ENCODE data around the gene KRT31. TPM values are rescaled to one million over a fixed set of nuclear protein-coding genes. Genes with fewer than 3 reads are reported as not detected.
"Not testable (repeated sequence)": the region's sequence is repeated elsewhere in the genome, so short reads cannot be mapped to it uniquely, and the experiment has no call there.

Gene KRT31
- polyA plus RNA-seq (ENCODE audit: insufficient read length in 4 of 4): not detected

DNA sequence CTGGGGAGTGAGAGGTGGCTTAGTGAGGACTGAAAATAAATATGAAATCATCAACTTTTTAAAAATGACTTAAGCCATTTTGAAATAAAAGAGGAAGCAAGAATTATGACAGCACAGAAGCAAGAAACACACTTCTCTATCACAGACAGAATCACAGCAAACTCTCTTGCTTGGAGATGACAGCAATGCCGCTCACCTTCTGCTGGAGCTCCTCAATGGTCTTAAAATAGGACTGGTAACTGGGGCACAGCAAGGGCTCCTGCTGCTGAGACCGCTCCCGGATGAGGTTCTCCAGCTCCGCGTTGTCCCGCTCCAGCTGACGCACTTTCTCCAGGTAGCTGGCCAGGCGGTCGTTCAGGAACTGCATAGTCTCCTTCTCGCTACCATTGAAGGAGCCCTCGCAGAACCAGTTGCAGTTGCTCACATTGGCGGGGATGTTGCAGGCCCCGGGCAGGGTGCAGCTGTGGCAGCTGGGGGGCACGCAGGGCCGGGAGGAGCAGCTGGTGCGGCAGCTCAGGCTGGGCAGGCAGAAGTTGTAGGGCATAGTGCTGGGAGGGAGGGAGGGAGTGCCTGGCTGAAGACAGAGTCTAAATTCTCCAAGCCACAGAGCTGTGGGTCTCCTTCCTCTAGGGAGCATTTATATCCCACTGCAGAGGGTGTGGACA, at the start of gene KRT31:
TSS of gene KRT31 (minus strand) at position 613 of the 665 bp plus-strand sequence. CDS start at position 544, 69 bp downstream.
- DNase-seq (ENCODE audit: low read depth in 4 of 4, low spot score in 2 of 4): no peak

DNA sequence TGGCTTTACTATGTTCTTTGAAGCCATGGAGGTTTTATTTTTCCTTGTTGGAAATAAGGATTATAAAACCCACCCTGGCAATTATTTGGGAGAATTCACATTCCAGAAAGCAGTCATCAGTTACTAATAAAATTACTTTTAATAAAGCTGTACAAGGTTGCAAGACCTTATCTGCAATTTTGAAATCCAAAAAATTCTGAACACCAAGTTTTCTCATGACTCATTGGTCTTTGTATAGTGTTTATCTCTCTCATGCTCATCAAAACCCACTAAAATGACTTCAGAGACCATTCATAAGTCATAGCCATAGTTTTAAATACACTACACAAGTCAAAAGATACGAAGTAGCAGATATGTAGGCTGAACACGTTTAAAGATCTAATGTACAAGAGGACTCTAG, 49.4 kb upstream of the KRT31 start:
- DNase-seq (ENCODE audit: low read depth in 4 of 4, low spot score in 2 of 4): no peak

DNA sequence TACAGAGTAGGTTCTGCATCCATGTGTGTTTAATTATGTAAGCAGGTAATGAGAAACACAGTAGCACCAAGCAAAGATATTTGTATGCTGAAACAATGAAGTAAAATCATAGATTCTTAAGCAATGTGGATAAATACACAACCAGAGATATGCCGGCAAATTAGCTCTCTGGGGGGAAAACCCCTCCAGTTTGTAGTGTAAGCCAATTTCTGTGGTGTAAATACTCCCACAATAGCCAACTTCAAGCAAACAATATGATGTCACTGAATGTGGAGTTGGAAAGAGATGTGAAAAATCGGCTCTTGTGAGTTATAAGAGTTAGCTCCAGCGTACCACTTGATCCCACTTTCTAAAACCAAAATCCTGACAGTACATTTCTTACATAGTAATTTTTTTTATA, 47.2 kb upstream of the KRT31 start:
- DNase-seq (ENCODE audit: low read depth in 4 of 4, low spot score in 2 of 4): no peak

DNA sequence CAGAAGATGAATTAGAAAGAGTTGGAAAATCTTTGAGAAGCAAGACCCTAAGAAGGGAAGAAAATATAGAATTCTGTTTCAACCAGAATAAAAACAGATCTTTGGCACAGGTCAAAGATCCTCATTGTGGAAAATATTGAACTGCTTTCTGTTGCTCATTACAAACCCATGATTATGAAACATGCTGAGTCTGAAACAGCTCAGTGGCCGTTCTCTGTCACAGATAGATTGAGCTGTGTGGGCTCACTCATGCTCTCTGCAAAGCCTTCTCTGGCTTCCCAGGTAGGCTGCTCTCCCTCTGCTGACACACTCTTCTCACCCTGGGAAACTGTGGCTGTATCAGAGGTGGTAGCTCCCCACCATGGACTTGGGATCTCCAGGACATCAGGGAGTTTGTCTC, 46.8 kb upstream of the KRT31 start:
- DNase-seq (ENCODE audit: low read depth in 4 of 4, low spot score in 2 of 4): no peak

DNA sequence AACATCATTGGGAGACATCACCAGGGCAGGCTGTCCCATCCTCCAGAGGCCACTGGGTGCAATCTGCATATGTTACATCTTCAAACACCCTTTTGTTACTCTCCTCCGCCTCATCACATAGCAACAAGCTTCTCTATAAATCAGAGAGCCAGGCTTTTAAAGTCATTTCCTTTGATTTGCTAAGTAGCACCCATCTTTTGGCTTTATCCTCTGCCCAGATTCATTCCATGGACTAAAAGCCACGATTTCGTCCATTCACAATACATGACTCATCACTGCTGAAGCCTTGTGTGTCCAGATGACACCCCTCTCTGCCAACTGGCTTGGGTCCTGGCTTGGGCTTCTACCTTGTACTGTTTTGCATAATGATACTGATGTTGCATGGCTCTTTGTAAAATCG, 45.3 kb upstream of the KRT31 start:
- no peak for DNase-seq (ENCODE audit: low read depth in 4 of 4, low spot score in 2 of 4)

DNA sequence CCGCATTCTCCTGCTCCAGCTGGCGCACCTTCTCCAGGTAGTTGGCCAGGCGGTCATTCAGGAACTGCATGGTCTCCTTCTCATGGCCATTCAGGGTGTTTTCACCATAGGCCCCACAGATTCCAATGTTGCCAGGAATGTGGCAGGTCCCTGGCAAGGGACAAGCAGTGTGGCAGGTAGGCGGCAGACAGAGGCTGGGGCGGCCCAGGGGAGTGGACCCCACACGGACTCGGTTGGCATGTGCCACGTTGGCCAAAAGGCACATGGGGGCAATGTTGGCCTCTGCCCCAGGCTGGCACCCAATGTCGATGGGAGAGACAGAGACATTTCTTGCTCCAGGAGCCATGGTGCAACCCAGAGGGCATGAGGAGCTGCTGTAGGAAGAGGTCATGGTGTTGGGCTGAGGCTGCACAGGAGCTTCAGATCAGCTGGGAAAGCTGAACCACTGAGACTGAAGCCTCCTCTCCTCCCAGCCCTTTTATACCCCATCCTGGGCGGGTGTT, 43.2 kb upstream of the KRT31 start, which contains the start of gene KRT38:
TSS of gene KRT38 (minus strand) at position 453 of the 503 bp plus-strand sequence. CDS start at position 391, 62 bp downstream.
- no peak for DNase-seq (ENCODE audit: low read depth in 4 of 4, low spot score in 2 of 4)

DNA sequence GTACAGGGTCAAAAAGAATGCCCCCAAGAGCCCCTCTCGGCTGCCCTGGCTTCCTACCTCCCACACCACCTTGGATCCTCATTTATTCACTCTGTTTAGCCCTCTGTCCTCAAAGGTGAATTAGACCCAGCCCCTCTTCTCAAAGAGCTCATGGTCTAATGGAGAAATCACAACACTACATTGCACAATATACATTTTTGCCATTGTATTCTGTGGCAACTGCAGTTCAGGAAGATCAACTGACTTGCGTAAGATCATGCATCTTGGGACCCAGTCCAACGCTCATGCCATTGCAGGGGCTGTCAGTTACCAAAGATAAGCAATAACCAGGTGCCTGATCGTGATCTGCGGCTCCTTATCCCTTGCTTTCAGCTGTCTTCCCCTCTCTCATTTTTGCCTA, 42.0 kb upstream of the KRT31 start:
- no peak for DNase-seq (ENCODE audit: low read depth in 4 of 4, low spot score in 2 of 4)

DNA sequence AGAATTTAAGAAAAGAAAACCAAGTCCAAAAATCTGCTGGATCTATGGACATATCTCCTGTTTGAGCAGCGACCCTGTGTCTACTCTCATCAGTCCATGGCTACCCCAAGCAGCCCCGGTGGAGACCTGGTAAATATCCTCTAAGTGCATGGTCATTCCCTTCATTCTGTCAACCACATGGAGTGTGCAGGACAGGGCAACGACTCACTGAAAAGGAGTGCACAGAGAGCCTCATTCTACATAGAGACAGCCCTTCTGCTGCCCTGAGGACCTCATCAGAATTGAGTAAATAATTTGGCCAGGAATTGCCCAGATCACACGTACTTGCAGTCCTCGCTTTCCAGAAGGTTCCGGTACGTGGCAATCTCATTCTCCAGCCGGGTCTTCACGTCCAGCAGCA, 40.4 kb upstream of the KRT31 start:
- no peak for DNase-seq (ENCODE audit: low read depth in 4 of 4, low spot score in 2 of 4)

DNA sequence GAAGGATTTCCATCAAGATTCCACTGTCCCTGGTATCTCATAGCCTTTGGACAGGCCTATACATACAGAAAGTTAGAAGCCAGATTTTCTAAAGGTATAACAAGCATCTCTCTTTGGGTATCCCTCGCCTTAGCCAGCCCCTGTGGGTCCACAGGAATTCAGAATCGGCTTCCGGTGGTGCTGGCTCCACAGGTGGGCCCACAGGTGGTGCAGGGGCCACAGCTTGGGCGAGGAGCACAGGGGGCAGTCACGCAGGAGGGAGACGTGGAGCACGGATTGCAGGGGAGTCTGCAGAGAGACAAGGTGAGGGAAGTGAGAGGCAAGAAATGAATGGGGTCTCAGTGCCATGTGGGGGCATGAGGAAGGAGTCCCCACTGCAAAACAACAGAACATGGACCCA, 39.8 kb upstream of the KRT31 start:
- DNase-seq (ENCODE audit: low read depth in 4 of 4, low spot score in 2 of 4): no peak

DNA sequence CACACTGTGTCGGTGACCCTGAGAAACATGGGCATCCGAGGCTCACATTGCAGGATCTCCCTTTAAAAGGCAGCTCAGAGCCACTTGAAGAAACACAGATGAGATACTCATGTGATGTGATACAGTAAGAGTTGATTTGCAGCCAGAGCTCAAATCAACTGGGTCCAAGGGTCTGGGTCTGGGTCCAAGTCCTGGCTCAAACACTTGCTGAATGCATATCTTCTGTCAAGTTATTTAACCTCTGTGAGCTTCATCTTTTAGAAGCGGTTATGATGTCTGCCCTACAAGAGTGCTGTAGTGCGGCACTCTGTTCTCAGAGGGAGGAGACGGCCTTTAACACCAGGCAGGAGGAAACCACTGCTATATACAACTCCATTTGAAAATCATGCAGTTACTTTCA, 37.0 kb upstream of the KRT31 start:
- peak in 1 of 4 donors; percentile 5 for DNase-seq (ENCODE audit: low read depth in 4 of 4, low spot score in 2 of 4)

DNA sequence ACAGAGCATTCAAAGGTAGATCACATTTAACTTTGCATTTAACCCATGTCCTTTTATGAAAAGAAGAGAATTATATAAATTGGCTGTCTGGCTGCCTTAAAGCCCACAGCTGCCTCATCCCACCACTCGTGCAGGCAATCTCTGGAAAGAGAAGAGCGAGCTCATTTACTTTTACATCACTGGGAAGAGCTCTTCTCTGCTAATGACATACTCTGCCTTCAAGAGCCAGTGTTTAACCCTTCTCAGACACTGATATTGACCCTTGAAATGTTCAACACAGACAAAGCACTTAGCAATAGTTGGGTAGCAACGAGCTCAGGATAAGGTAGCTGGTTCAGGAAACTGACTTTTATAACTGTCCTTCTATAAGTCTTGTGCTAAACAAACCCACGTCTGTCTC, 36.6 kb upstream of the KRT31 start:
- no peak for DNase-seq (ENCODE audit: low read depth in 4 of 4, low spot score in 2 of 4)

DNA sequence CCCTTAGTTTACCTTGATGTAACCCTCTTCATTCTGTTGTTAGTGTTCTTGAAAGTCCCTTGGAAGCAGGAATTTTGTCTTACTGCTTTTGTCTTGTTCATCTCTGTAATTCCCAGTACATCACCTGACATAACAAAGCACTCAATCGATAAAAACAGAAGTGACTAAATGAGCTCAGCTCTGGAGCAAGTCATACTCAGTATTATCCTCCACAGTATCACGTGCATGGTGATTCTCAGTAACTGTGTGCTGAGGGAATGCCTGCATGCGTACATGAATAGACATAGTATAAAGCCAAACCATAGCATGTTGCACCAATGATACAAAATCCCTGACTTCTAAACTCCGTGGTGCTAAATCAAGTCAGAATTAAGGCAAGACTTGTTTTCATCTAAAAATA, 36.2 kb upstream of the KRT31 start:
- DNase-seq (ENCODE audit: low read depth in 4 of 4, low spot score in 2 of 4): no peak

DNA sequence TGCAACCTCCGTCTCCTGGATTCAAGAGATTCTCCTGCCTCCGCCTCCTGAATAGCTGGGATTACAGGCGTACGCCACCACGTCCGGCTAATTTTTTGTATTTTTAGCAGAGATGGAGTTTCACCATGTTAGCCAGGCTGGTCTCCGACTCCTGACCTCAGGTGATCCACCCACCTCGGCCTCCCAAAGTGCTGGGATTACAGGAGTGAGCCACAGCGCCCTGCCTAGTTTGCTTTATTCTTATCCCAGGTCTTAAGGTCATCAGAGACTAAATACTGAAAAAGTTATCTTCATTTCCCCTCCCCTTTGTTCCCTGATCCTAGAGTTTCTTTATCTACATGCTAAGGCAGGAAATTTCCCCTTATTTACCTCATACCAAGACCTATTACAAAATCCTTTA, 33.0 kb upstream of the KRT31 start:
- DNase-seq (ENCODE audit: low read depth in 4 of 4, low spot score in 2 of 4): not testable (repeated sequence)

DNA sequence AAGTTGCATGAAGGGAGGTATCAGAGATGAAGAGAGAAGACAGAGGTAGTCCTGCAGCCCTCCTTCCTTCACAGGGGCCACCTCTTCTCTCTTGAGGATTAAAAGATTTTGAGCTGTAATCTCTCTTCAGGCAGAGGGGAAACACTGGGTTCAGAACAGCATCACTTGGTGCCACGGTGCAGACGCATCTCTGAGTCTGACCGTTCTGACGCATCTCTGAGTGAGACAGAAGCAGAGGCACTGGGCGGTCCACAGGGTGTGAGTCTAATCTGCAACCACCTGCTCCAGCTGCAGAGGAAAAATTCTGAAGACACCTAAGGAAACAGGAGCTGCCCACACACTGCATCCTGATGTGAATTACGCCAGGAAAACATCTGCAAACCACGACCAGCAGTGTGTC, 32.3 kb upstream of the KRT31 start:
- DNase-seq (ENCODE audit: low read depth in 4 of 4, low spot score in 2 of 4): no peak

DNA sequence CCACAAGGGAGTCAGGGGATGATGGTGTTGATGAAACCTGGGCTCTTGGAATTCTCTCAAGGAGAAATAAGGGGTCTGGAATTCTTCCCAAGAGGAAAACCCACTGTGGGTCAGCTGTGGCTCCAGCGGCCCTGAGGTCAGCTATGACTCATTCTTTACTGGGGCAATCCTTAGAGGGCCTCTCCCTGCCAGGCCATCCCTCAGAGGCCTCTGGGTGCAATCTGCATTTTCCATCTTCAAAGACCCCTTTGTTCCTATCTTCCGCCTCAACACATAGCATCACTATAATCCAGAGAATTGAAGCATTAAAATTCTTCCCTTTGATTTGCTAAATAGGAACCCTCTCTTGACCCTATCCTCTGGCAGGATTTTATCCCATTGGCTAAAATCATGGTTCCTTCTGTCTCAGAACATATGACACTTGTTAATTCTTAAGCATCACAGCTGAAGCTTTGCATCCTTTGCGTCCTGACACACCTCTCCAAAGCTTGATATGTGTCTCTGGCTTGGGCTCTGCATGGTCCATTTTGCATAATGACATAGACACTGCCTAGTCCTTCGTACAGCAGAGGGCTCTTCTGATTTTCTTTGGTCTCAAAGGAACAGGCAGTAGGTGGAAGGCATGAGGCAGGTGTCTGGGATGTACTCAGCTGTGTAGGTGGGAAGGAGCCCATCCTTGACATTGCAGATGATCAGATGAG, 31.3 kb upstream of the KRT31 start:
- no peak for DNase-seq (ENCODE audit: low read depth in 4 of 4, low spot score in 2 of 4)

DNA sequence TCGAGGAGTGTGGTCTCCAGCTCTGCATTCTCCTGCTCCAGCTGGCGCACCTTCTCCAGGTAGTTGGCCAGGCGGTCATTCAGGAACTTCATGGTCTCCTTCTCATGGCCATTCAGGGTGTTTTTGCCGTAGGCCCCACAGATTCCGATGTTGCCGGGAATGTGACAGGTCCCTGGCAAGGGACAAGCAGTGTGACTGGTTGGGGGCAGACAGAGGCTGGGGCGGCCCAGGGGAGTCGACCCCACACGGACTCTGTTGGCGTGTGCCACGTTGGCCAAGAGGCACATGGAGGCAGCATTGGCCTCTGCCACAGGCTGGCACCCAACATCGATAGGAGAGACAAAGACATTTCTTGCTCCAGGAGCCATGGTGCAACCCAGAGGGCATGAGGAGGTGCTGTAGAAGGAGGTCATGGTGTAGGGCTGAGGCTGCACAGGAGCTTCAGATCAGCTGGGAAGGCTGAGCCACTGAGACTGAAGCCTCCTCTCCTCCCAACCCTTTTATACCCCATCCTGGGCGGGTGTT, 26.8 kb upstream of the KRT31 start, which contains the start of gene KRT37:
TSS of gene KRT37 (minus strand) at position 475 of the 525 bp plus-strand sequence. CDS start at position 413, 62 bp downstream.
- DNase-seq (ENCODE audit: low read depth in 4 of 4, low spot score in 2 of 4): no peak

DNA sequence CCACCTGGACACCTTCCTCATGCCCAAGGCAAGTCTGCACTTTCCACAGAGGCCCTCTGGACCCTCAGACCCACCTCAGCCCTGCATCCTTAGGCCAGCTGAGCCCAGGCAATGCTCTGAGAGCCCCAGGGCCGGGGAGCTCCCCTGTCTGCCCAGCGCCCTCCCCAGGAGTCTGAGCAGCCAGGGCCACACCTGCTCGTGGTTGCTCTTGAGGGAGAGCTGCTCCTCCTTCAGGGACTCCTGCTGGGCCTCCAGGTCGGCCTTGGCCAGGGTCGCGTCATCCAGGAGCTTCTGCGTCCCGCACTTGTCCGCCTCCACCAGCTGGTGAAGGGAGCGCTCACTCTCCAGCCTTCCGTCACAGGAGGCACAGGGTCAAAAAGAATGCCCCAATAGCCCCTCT, 25.2 kb upstream of the KRT31 start:
- DNase-seq (ENCODE audit: low read depth in 4 of 4, low spot score in 2 of 4): not testable (repeated sequence)

DNA sequence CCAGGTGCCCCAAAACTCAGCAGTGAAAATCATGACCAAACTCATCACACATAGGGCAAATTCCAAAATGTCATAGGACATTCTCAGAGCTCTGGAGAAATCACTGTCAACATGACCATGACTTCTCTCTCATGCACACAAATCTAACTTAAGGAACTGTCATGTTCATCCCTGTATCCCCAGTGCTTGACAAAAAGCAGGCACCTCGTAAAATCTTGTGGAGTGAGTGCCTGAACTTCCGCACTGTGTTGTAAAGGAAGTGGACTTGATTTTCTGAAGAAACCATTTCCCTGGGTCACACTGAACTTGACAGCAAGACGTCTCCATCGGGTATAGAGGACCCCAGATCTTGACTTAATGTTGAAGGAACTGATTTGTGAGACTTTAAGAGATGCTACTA, 24.2 kb upstream of the KRT31 start:
- DNase-seq (ENCODE audit: low read depth in 4 of 4, low spot score in 2 of 4): no peak

DNA sequence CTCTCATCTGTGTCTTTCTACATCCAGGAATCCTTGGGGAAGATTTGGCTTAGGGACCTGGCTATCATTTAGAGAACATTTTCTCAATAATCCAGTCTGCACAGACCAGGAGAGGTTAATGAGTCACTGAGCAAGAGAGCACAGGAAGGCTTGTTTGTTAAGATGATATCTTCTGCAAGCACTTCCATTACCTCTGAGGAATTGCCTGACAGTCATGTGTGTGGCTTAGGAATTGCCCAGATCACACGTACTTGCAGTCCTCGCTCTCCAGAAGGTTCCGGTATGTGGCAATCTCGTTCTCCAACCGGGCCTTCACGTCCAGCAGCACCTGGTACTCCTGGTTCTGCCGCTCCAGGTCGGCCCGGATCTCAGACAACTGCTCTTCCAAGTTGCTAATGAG, 23.7 kb upstream of the KRT31 start:
- no peak for DNase-seq (ENCODE audit: low read depth in 4 of 4, low spot score in 2 of 4)

DNA sequence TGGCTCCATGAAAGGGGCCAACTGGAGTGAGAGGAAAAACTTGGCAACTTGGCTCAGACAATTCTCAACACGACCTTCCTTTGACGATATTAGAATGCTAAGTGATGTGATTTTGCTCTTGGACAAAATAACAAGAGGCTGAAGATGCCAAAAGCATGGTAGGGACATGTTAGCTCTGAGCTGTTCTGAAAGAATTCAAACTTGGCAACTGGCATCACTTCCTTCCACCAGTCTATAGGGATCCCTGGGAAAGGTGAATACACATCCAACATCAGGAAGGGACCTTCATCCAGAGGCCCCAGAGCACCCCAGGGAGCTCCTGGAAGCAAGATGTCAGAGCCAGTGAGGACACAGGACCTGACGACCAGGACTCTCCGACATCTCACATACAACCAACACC, 22.7 kb upstream of the KRT31 start:
- no peak for DNase-seq (ENCODE audit: low read depth in 4 of 4, low spot score in 2 of 4)

DNA sequence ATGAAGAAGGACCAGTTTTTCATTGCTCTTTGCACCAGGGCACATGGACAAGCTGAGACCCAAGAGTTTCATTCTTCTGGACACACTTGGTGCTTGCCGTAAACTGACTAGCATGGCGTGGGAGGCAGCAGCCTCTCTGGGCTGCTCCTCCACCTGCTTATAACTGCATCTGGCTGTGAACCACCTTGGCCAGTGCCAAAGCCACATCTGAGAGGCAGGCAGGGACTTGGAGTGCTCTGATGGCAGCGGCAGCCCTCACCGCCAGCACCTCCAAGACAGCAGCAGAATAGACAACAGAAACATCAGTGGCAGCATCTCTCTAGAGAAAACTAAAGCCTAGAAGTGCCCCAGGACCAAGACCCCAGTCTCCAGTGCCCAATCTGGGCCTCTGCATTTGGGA, 22.3 kb upstream of the KRT31 start:
- no peak for DNase-seq (ENCODE audit: low read depth in 4 of 4, low spot score in 2 of 4)

All from left renal cortex interstitium (tissue), 4 donors.